HCT116 (cell line): ENCODE measurements around the gene LRP2. TPM values are rescaled to one million over a fixed set of nuclear protein-coding genes. Genes with fewer than 3 reads are reported as not detected.

Experiments used
- ATAC-seq: fragments of 200-7000 bp; cut with Tn5 transposase; 2 replicates; pipeline ENCODE4 v1.9.1; 2020; ENCODE audit warnings: mild to moderate bottlenecking, moderate library complexity
- BruUV-seq: library from RNA; stranded (reverse); fragments of 400-500 nt; replicated peaks from 2 replicates; lab custom pipeline; 2021; lab: Mats Ljungman, UMichigan
- CTCF ChIA-PET: fragments of 300-600 bp; sonication (Branson Sonifier 250); formaldehyde crosslinking; loops from one replicate; lab custom pipeline; 2021; ENCODE audit warnings: antibody characterized with exemption; lab: Charles Lee
- POLR2A ChIA-PET: fragments of 300-600, 350-600 bp; sonication (Branson Sonifier 250); formaldehyde crosslinking; loops from one replicate; lab custom pipeline; 2021; ENCODE audit warnings: antibody characterized with exemption; lab: Charles Lee
- RAD21 ChIA-PET, 2 experiments: fragments of 300-600 bp; sonication (Branson Sonifier 250); formaldehyde crosslinking; loops; one replicate each; lab custom pipeline; 2023; ENCODE audit warnings: low total read pairs in 2 of 2; ENCODE audit not compliant: uncharacterized antibody in 2 of 2, unreplicated experiment in 2 of 2, low non-redundant PET in 1 of 2; lab: Charles Lee
- DNase-seq: peaks from one replicate; pipeline ENCODE4 v3.0.0-alpha.2; 2010; ENCODE audit warnings: low read depth, low spot score
- H2AFZ ChIP-seq: fragments of 200-600 bp; shearing (Covaris generic), sonication (generic); 2 replicates; pipeline ENCODE4 v1.6.1; 2017; ENCODE audit warnings: low read depth, mixed run types, mixed read lengths, antibody characterized with exemption, low read length; ENCODE audit not compliant: poor library complexity, severe bottlenecking
- H3K27ac ChIP-seq: 2 replicates; pipeline ENCODE4 v1.5.1; 2012; ENCODE audit warnings: low read depth, low read length
- H3K27me3 ChIP-seq: fragments of 200-600 bp; sonication (generic); 2 replicates; pipeline ENCODE4 v1.6.1; 2016; ENCODE audit warnings: mixed run types, low read length, mixed read lengths; ENCODE audit not compliant: insufficient read depth
- H3K36me3 ChIP-seq, 2 experiments: fragments of 200-500 bp in 1 of 2; fragments of 200-600 bp in 1 of 2; sonication (Bioruptor generic) in 1 of 2; sonication (generic) in 1 of 2; 2 replicates each; pipeline versions ENCODE4 v1.5.1 to v1.6.1; 2014 to 2016; ENCODE audit warnings: low read length in 2 of 2, inconsistent platforms in 1 of 2, mixed read lengths in 1 of 2, mixed run types in 1 of 2; ENCODE audit not compliant: insufficient read depth in 2 of 2, control insufficient read depth in 1 of 2
- H3K4me1 ChIP-seq, 2 experiments: fragments of 200-600 bp in 1 of 2; sonication (generic) in 1 of 2; 2 replicates each; pipeline versions ENCODE4 v1.5.1 to v1.6.1; 2012 to 2017; ENCODE audit warnings: low read length in 2 of 2, inconsistent platforms in 1 of 2, mild to moderate bottlenecking in 1 of 2, mixed read lengths in 1 of 2, mixed run types in 1 of 2, moderate library complexity in 1 of 2; ENCODE audit not compliant: insufficient read depth in 2 of 2, control insufficient read depth in 1 of 2
- H3K4me2 ChIP-seq: fragments of 200-600 bp; sonication (generic); 2 replicates; pipeline ENCODE4 v1.6.1; 2017; ENCODE audit warnings: mixed run types, low read length, mixed read lengths
- H3K4me3 ChIP-seq, 2 experiments: fragments of 200-600 bp in 1 of 2; sonication (generic) in 1 of 2; replicated peaks in 1 of 2; 2 replicates each; pipeline ENCODE4 v1.5.1; 2011 to 2016; ENCODE audit warnings: low read length in 2 of 2, control low read depth in 1 of 2, low read depth in 1 of 2, mild to moderate bottlenecking in 1 of 2, mixed read lengths in 1 of 2, mixed run types in 1 of 2
- H3K79me2 ChIP-seq: fragments of 200-600 bp; sonication (generic); 2 replicates; pipeline ENCODE4 v1.6.1; 2017; ENCODE audit warnings: mild to moderate bottlenecking, mixed run types, low read length, moderate library complexity, mixed read lengths; ENCODE audit not compliant: insufficient read depth
- H3K9ac ChIP-seq: fragments of 200-600 bp; sonication (generic); 2 replicates; pipeline ENCODE4 v1.6.1; 2016; ENCODE audit warnings: low read length, mixed read lengths
- H3K9me2 ChIP-seq: fragments of 200-600 bp; sonication (generic), shearing (Covaris generic); 2 replicates; pipeline ENCODE4 v1.6.1; 2017; ENCODE audit warnings: mixed run types, mild to moderate bottlenecking, moderate library complexity; ENCODE audit not compliant: insufficient read depth
- H3K9me3 ChIP-seq, 2 experiments: fragments of 200-500 bp in 1 of 2; fragments of 200-600 bp in 1 of 2; sonication (Bioruptor generic) in 1 of 2; sonication (generic) in 1 of 2; 2 replicates each; pipeline ENCODE4 v1.6.1; 2014 to 2017; ENCODE audit warnings: low read length in 2 of 2, mixed read lengths in 2 of 2, inconsistent platforms in 1 of 2, low read depth in 1 of 2, mild to moderate bottlenecking in 1 of 2, mixed run types in 1 of 2, moderate library complexity in 1 of 2; ENCODE audit not compliant: control insufficient read depth in 1 of 2, insufficient read depth in 1 of 2
- H4K20me1 ChIP-seq: fragments of 200-600 bp; sonication (generic), shearing (Covaris generic); 2 replicates; pipeline ENCODE4 v1.6.1; 2017; ENCODE audit warnings: mixed run types, mild to moderate bottlenecking, moderate library complexity; ENCODE audit not compliant: insufficient read depth
- CBX3 ChIP-seq: IDR thresholded peaks from 2 replicates; pipeline ENCODE4 v1.6.1; 2012; ENCODE audit warnings: low read depth
- CEBPB ChIP-seq: IDR thresholded peaks from 2 replicates; pipeline ENCODE4 v1.6.1; 2012; ENCODE audit warnings: low read depth
- FOSL1 ChIP-seq: IDR thresholded peaks from 2 replicates; pipeline ENCODE4 v1.6.1; 2012; ENCODE audit warnings: low read depth
- POLR2A ChIP-seq: IDR thresholded peaks from 2 replicates; pipeline ENCODE4 v1.7.0; 2011; ENCODE audit warnings: borderline replicate concordance; ENCODE audit not compliant: insufficient read depth, insufficient read length; ENCODE audit errors: extremely low read depth
- RAD21 ChIP-seq: IDR thresholded peaks from 2 replicates; pipeline ENCODE4 v1.6.1; 2012; ENCODE audit warnings: low read depth, mild to moderate bottlenecking
- SIN3A ChIP-seq: IDR thresholded peaks from 2 replicates; pipeline ENCODE4 v1.6.1; 2012; ENCODE audit warnings: low read depth
- SRF ChIP-seq: IDR thresholded peaks from 2 replicates; pipeline ENCODE4 v1.6.1; 2012; ENCODE audit warnings: low read depth
- TCF7L2 ChIP-seq: IDR thresholded peaks from 2 replicates; pipeline ENCODE4 v1.7.0; 2011; ENCODE audit warnings: borderline replicate concordance, inconsistent platforms; ENCODE audit not compliant: insufficient read depth, insufficient read length; ENCODE audit errors: extremely low read depth
- ZFX ChIP-seq: fragments of 450-650 bp; IDR thresholded peaks from 2 replicates; pipeline ENCODE4 v1.6.1; 2017
- ZNF274 ChIP-seq: fragments of 200-500 bp; sonication (Bioruptor generic); IDR thresholded peaks from 2 replicates; pipeline ENCODE4 v1.6.1; 2014; ENCODE audit warnings: mild to moderate bottlenecking, low read depth, low read length, inconsistent platforms
- intact Hi-C: fragments of 100-400 bp; cut with micrococcal nuclease; formaldehyde crosslinking; loops from 2 replicates; pipeline ENCODE4 v1.10.0; 2022
- total RNA-seq: library from RNA; stranded (reverse); gene quantifications from one replicate; pipeline ENCODE4 v1.2.1, GENCODE V29; 2021; ENCODE audit not compliant: unreplicated experiment
- TF ChIP-seq, protein P1 (sequence below): IDR thresholded peaks from 2 replicates; pipeline ENCODE4 v1.6.1; 2011; ENCODE audit warnings: mild to moderate bottlenecking, low read length, moderate library complexity; ENCODE audit not compliant: insufficient replicate concordance; ENCODE audit errors: extremely low read depth

Gene LRP2
- total RNA-seq, 1 experiment from 2014 or later: 0.20 TPM

DNA sequence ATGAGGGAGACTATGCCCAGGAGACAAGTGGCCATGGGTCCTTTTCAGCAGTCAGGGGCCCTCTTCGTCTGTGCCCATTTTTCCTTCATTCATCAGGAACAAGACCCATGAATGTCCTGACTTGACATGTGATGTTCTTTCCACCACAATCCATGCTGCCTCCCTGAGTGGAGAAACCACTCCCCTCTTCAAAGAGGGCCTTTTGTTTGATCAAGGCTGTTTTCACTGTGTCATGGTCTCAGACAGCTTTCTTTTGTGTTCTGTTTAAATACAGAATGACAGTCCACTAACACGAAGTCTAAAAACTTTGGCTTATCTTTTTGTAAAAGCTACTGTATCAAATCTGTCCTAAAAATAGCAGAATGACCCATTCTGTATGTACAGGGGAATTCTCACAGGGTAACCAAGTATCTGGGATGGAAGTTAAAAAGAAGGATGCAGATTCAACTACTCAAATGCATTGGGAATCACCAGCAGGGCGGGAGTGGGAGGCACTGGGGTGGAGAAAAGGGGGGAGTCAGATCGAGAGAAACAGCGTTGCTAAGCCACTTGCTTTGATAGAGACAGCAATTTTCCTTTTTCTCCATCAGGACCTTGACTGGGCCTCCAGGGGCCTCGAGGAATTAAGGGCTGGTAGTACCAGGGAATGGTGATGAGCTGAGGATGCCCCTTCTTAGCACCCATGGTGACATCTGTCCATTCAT lies 13.9 kb downstream of the LRP2 start:
- Histone ChIP-seq H4K20me1 (no peaks in the 10 kb centered on the region), H3K9ac (no peak overlapping the region), H3K9me3 (no peaks in the 10 kb centered on the region), H3K27me3 (no peaks in the 10 kb centered on the region), H3K79me2 (no peaks in the 10 kb centered on the region), H3K4me2 (no peak overlapping the region)
- RAD21 ChIA-PET: no interaction called here
- POLR2A ChIA-PET: no interaction called here
- no peak for TF ChIP-seq POLR2A
- TF ChIP-seq CBX3: no peak
- no peak for TF ChIP-seq ZNF274
- no peak for TF ChIP-seq ZFX
- no peak for TF ChIP-seq TCF7L2
- no peak for TF ChIP-seq RAD21
- TF ChIP-seq, protein P1, sequence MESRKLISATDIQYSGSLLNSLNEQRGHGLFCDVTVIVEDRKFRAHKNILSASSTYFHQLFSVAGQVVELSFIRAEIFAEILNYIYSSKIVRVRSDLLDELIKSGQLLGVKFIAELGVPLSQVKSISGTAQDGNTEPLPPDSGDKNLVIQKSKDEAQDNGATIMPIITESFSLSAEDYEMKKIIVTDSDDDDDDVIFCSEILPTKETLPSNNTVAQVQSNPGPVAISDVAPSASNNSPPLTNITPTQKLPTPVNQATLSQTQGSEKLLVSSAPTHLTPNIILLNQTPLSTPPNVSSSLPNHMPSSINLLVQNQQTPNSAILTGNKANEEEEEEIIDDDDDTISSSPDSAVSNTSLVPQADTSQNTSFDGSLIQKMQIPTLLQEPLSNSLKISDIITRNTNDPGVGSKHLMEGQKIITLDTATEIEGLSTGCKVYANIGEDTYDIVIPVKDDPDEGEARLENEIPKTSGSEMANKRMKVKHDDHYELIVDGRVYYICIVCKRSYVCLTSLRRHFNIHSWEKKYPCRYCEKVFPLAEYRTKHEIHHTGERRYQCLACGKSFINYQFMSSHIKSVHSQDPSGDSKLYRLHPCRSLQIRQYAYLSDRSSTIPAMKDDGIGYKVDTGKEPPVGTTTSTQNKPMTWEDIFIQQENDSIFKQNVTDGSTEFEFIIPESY: no peak
- TF ChIP-seq FOSL1: no peak
- TF ChIP-seq SIN3A: no peak
- TF ChIP-seq SRF: no peak
- no peak for TF ChIP-seq CEBPB
- TF ChIP-seq, all 23 proteins: peak for 0
- no TSS peak for BruUV-seq
- no peak overlapping the region for H3K4me3 ChIP-seq
- no peak overlapping the region for H3K27ac ChIP-seq
- ATAC-seq (no peak), DNase-seq (no peak)
- H3K36me3 ChIP-seq: no peaks in the 10 kb centered on the region
- intact Hi-C loops: no loop called here
- no peaks in the 10 kb centered on the region for H3K9me2 ChIP-seq
- H3K4me1 ChIP-seq: no peaks in the 10 kb centered on the region
- H2AFZ ChIP-seq: no peak overlapping the region
- CTCF ChIA-PET: no interaction called here
